Activated T-cell treated with anti-CD3 and anti-CD28 coated beads, Interleukin-2, amount 50 U/mL, for 24 hours (primary cell): ENCODE results near the gene TGOLN2.
"Not testable (repeated sequence)": the region's sequence is repeated elsewhere in the genome, so short reads cannot be mapped to it uniquely, and the experiment has no call there.

Source experiments
- DNase-seq: peaks from one replicate; pipeline ENCODE4 v3.0.0-alpha.2; 2020
- H3K27ac Mint-ChIP-seq: 2 replicates; pipeline ENCODE4 v1.8.0; 2020; ENCODE audit warnings: mild to moderate bottlenecking, mixed read lengths
- H3K27me3 Mint-ChIP-seq: 2 replicates; pipeline ENCODE4 v1.8.0; 2020; ENCODE audit warnings: mixed read lengths
- H3K36me3 Mint-ChIP-seq: 2 replicates; pipeline ENCODE4 v1.8.0; 2020; ENCODE audit warnings: low read depth, mixed read lengths
- H3K4me1 Mint-ChIP-seq: 2 replicates; pipeline ENCODE4 v1.8.0; 2020; ENCODE audit warnings: low read depth, mixed read lengths
- H3K4me3 Mint-ChIP-seq: 2 replicates; pipeline ENCODE4 v1.8.0; 2020; ENCODE audit warnings: mild to moderate bottlenecking, moderate library complexity, mixed read lengths
- H3K9me3 Mint-ChIP-seq: 2 replicates; pipeline ENCODE4 v1.8.0; 2020; ENCODE audit warnings: mixed read lengths

Gene TGOLN2

GRCh38 chr2:85327822-85328617, at the start of gene TGOLN2:
TSS of gene TGOLN2 (minus strand) at chr2:85327989. CDS start at chr2:85327962, 27 bp downstream.
- peak; percentile 94 for DNase-seq
- H3K9me3 Mint-ChIP-seq = no peaks in the 10 kb centered on the region

GRCh38 chr2:85377083-85377482, 49.3 kb upstream of the TGOLN2 start:
- Mint-ChIP-seq H3K4me3 (no peak overlapping the region), H3K4me1 (no peaks in the 10 kb centered on the region), H3K9me3 (peaks cover 6% of the 10 kb centered on the region), H3K36me3 (peaks cover 67% of the 10 kb centered on the region), H3K27ac (no peak overlapping the region), H3K27me3 (no peaks in the 10 kb centered on the region)
- DNase-seq = no peak

More at GRCh38 chr2:85327822-85328617, at the start of gene TGOLN2:
- Mint-ChIP-seq H3K27me3 (no peaks in the 10 kb centered on the region), H3K4me3 (peak within 1 kb of the TSS; percentile 94), H3K27ac (peak within 1 kb of the TSS; percentile 98), H3K36me3 (peaks cover 55% of the 10 kb centered on the region), H3K4me1 (peaks cover 45% of the 10 kb centered on the region)

- Mint-ChIP-seq H3K9me3 (peaks cover 6% of the 10 kb centered on the region), H3K27ac (no peak overlapping the region), H3K4me1 (no peaks in the 10 kb centered on the region), H3K27me3 (no peaks in the 10 kb centered on the region), H3K4me3 (no peak overlapping the region), H3K36me3 (peaks cover 66% of the 10 kb centered on the region)
- DNase-seq = no peak
These were observed 48.7 kb upstream of the TGOLN2 start for GRCh38 chr2:85376291-85377065.

- H3K27me3 Mint-ChIP-seq = no peaks in the 10 kb centered on the region
- DNase-seq = no peak
- H3K4me1 Mint-ChIP-seq = no peaks in the 10 kb centered on the region
- no peak overlapping the region for H3K27ac Mint-ChIP-seq
- H3K9me3 Mint-ChIP-seq = no peaks in the 10 kb centered on the region
- peaks cover 29% of the 10 kb centered on the region for H3K36me3 Mint-ChIP-seq
- no peak overlapping the region for H3K4me3 Mint-ChIP-seq
These were observed 43.3 kb upstream of the TGOLN2 start for GRCh38 chr2:85371045-85371444.

DNA sequence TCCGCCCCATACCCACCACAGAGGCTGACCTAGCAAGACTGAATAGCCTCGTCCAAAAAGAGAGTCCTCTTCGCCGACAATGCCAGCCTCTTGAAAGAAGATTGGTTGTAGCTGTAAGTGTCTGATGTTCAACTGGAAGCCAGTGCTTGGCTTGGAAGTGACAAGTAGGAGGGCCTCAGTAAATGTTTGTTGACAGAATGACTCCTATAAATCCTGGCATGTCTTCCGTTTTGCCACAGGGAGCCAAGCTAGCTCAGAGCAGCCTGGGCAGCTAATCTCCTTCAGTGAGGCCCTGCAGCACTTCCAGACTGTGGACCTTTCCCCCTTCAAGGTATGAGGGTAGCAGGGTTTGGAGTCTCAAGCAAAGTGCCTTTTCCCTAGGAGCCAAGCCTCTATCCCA, 41.7 kb upstream of the TGOLN2 start:
- Mint-ChIP-seq H3K4me3 (no peak overlapping the region), H3K9me3 (no peaks in the 10 kb centered on the region), H3K27me3 (no peaks in the 10 kb centered on the region), H3K27ac (no peak overlapping the region), H3K4me1 (no peaks in the 10 kb centered on the region), H3K36me3 (peaks cover 23% of the 10 kb centered on the region)
- no peak for DNase-seq

DNA sequence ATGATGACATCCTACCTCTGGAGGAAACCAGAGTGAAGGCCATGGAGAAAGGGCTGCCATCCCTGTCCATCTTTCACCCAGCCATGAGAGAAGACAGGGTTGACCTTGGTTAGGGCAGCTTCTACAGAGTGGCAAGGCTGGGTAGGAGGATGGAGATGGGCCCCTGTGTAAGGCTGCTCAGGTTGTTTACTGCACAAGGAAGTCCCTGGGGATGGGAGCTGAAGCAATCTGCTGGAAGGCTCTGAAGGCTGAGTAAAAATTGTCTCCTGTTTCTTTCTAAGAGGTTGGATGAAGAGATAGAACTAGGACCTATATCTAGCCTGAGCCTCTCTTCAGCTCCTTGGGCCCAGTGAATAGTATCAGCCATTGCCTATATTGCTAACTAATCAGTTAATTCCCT, 41.1 kb upstream of the TGOLN2 start:
- DNase-seq = no peak
- no peak overlapping the region for H3K27ac Mint-ChIP-seq
- no peaks in the 10 kb centered on the region for H3K4me1 Mint-ChIP-seq
- H3K4me3 Mint-ChIP-seq = no peak overlapping the region
- H3K36me3 Mint-ChIP-seq = peaks cover 21% of the 10 kb centered on the region
- H3K9me3 Mint-ChIP-seq = no peaks in the 10 kb centered on the region
- H3K27me3 Mint-ChIP-seq = no peaks in the 10 kb centered on the region

DNA sequence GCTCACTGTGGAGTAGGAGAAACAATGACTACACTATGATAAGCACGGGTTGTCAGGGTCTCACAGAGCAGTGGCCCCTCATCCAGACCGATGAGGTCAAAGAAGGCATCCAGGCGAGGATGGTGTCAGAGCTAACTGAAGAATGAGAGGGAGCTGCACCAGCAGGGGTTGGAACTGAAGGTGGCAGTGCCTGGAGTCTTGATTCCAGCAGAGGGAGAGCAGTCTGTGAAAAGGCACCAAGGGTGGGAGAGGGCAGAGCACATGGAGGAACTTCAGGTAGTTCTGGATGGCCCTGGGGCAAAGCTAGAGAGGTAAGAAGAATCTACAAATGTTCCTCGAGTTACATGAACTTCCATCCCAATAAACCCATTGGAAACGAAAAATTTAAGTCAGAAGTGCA, 39.4 kb upstream of the TGOLN2 start:
- Mint-ChIP-seq H3K27me3 (no peaks in the 10 kb centered on the region), H3K4me3 (no peak overlapping the region), H3K9me3 (no peaks in the 10 kb centered on the region), H3K36me3 (peaks cover 30% of the 10 kb centered on the region), H3K27ac (no peak overlapping the region), H3K4me1 (no peaks in the 10 kb centered on the region)
- no peak for DNase-seq

DNA sequence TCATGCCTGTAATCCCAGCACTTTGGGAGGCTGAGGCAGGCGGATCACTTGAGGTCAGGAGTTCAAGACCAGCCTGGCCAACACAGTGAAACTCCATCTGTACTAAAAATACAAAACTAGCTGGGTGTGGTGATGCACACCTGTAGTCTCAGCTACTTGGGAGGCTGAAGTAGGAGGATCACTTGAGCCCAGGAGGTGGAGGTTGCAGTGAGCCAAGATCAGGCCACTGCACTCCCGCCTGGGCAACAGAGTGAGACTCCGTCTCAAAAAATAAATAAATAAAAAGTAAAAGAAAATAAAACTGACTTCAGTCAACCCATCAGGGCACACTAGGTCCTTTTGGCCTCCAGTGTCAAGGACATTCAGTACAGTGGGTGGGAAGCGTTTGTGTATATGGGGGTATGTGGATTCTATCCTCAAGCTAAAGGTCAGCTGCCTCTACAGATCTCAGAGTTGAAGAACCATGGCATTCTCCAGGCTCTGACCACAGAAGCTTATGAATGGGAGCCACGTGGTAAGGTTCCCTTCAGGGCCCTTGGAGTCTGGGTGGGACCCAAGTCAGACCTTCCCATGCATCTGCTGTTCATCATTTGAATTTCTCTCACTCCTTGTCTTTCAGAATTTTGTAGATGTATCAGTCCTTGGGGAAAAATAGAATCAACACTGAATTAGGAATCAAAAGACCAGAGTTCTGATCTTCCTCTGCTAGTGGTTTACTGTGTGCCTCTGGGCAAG, 35.0 kb upstream of the TGOLN2 start:
- DNase-seq, H3K27ac Mint-ChIP-seq, H3K4me3 Mint-ChIP-seq, H3K9me3 Mint-ChIP-seq, H3K27me3 Mint-ChIP-seq: not testable (repeated sequence)
- H3K4me1 Mint-ChIP-seq = peaks cover 11% of the 10 kb centered on the region
- peaks cover 54% of the 10 kb centered on the region for H3K36me3 Mint-ChIP-seq

- H3K27ac Mint-ChIP-seq = no peak overlapping the region
- no peaks in the 10 kb centered on the region for H3K27me3 Mint-ChIP-seq
- DNase-seq = no peak
- peaks cover 43% of the 10 kb centered on the region for H3K4me1 Mint-ChIP-seq
- peaks cover 76% of the 10 kb centered on the region for H3K36me3 Mint-ChIP-seq
- H3K4me3 Mint-ChIP-seq = no peak overlapping the region
- H3K9me3 Mint-ChIP-seq = no peaks in the 10 kb centered on the region
These were observed 29.9 kb upstream of the TGOLN2 start for GRCh38 chr2:85357736-85358135.

- Mint-ChIP-seq H3K27ac (no peak overlapping the region), H3K27me3 (no peaks in the 10 kb centered on the region), H3K4me1 (peaks cover 49% of the 10 kb centered on the region), H3K36me3 (peaks cover 72% of the 10 kb centered on the region), H3K4me3 (no peak overlapping the region), H3K9me3 (no peaks in the 10 kb centered on the region)
- DNase-seq = no peak
These were observed 28.4 kb upstream of the TGOLN2 start for GRCh38 chr2:85356186-85356585.

DNA sequence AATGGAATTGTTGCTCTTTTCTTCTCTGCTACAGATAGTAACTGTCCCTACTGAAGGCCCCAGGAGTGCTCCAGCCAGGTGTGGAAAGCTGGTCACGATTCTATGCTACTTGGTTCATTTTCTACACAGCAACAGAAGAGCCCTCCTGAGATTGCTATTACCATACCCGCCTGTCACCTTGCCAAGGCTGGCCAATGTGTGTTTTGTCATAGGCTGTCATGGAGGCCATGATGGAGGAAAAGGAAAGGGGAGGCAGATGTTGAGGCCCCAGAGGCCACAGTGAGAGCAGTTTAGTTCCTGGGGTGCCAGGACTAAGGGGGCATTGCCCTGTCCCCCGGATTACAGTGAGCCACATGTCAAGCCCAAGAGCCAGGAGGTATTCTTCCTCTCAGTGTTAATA, 27.7 kb upstream of the TGOLN2 start:
- Mint-ChIP-seq H3K27ac (peak overlapping the region; percentile 76), H3K36me3 (peaks cover 72% of the 10 kb centered on the region), H3K9me3 (no peaks in the 10 kb centered on the region), H3K4me3 (peak overlapping the region; percentile 90), H3K4me1 (peaks cover 49% of the 10 kb centered on the region), H3K27me3 (no peaks in the 10 kb centered on the region)
- no peak for DNase-seq

GRCh38 chr2:85355073-85355410, 27.3 kb upstream of the TGOLN2 start:
- H3K4me1 Mint-ChIP-seq = peaks cover 49% of the 10 kb centered on the region
- H3K27ac Mint-ChIP-seq = peak overlapping the region; percentile 97
- H3K9me3 Mint-ChIP-seq = no peaks in the 10 kb centered on the region
- peak overlapping the region; percentile 90 for H3K4me3 Mint-ChIP-seq
- H3K27me3 Mint-ChIP-seq = no peaks in the 10 kb centered on the region
- no peak for DNase-seq
- H3K36me3 Mint-ChIP-seq = peaks cover 74% of the 10 kb centered on the region

- peak; percentile 92 for DNase-seq
- peaks cover 46% of the 10 kb centered on the region for H3K4me1 Mint-ChIP-seq
- peaks cover 75% of the 10 kb centered on the region for H3K36me3 Mint-ChIP-seq
- H3K9me3 Mint-ChIP-seq = no peaks in the 10 kb centered on the region
- H3K27ac Mint-ChIP-seq = peak within 1 kb of the TSS; percentile 97
- peak within 1 kb of the TSS; percentile 90 for H3K4me3 Mint-ChIP-seq
- no peaks in the 10 kb centered on the region for H3K27me3 Mint-ChIP-seq
These were observed 26.7 kb upstream of the TGOLN2 start, which contains the start of the genes ELMOD3 and RETSAT for GRCh38 chr2:85354286-85355072. TSS of gene ELMOD3 (plus strand) at chr2:85354769. CDS start at chr2:85357199, 2,430 bp downstream. TSS of gene RETSAT (minus strand) at chr2:85354528. CDS start at chr2:85354507, 21 bp downstream.

- peak overlapping the region; percentile 97 for H3K27ac Mint-ChIP-seq
- H3K4me3 Mint-ChIP-seq = peak overlapping the region; percentile 90
- H3K4me1 Mint-ChIP-seq = peaks cover 44% of the 10 kb centered on the region
- H3K9me3 Mint-ChIP-seq = no peaks in the 10 kb centered on the region
- no peaks in the 10 kb centered on the region for H3K27me3 Mint-ChIP-seq
- no peak for DNase-seq
- H3K36me3 Mint-ChIP-seq = peaks cover 78% of the 10 kb centered on the region
These were observed 26.1 kb upstream of the TGOLN2 start for GRCh38 chr2:85353876-85354285.
